Subcutaneous abdominal adipose tissue (tissue), 5 donors: Measurements from ENCODE around the gene KRTAP4-4.

Experiments used
- H3K27ac ChIP-seq: one replicate; pipeline ENCODE4 v1.7.0; 2013; ENCODE audit warnings: low read depth, mild to moderate bottlenecking, inconsistent platforms, low read length, moderate library complexity
- H3K27me3 ChIP-seq, 5 donors: one replicate each; pipeline ENCODE4 v1.7.0; 2013; ENCODE audit warnings: low read length in 5 of 5, inconsistent platforms in 1 of 5; ENCODE audit not compliant: control insufficient read depth in 5 of 5, insufficient read depth in 4 of 5
- H3K36me3 ChIP-seq, 5 donors: one replicate each; pipeline ENCODE4 v1.7.0; 2013; ENCODE audit warnings: low read length in 5 of 5; ENCODE audit not compliant: control insufficient read depth in 5 of 5, insufficient read depth in 5 of 5
- H3K4me1 ChIP-seq, 5 donors: one replicate each; pipeline ENCODE4 v1.7.0; 2013; ENCODE audit warnings: low read length in 5 of 5, mild to moderate bottlenecking in 3 of 5, moderate library complexity in 1 of 5; ENCODE audit not compliant: control insufficient read depth in 5 of 5, insufficient read depth in 5 of 5
- H3K4me3 ChIP-seq, 5 donors: one replicate each; pipeline ENCODE4 v1.7.0; 2013; ENCODE audit warnings: low read length in 5 of 5, low read depth in 1 of 5
- H3K9ac ChIP-seq, 5 donors: one replicate each; pipeline ENCODE4 v1.7.0; 2013; ENCODE audit warnings: low read length in 5 of 5, mild to moderate bottlenecking in 4 of 5, moderate library complexity in 3 of 5
- H3K9me3 ChIP-seq, 5 donors: one replicate each; pipeline ENCODE4 v1.7.0; 2013; ENCODE audit warnings: low read length in 5 of 5; ENCODE audit not compliant: control insufficient read depth in 5 of 5
- donor health status: healthy.
- donor health status: healthy.
- donor health status: healthy.
- donor health status: healthy.
- donor health status: healthy.

Gene KRTAP4-4

DNA sequence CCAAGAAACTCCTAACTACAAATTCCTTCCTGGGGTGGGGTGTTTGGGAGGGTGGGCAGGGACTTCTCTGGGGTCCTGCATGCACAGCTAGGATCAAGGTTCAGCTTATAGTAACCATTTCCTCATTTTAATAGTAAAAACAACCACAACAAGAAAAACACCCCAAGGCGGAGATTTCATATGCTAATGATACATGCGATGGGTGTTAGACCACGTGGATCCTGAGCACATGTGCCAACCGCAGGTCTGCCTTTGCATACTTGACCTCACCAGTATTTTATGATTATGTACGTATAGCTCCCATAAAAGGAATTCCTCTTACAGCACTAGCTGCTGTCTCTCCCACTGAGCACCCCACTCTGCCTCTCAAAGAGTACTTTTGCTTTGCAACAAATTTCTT, 44.3 kb downstream of the KRTAP4-4 start:
- Histone ChIP-seq H3K4me1 (peaks cover 0 to 4% (median 0%) of the 10 kb centered on the region in 5 donors), H3K27me3 (peaks cover 0 to 3% (median 0%) of the 10 kb centered on the region in 5 donors), H3K36me3 (no peaks in the 10 kb centered on the region), H3K4me3 (no peak overlapping the region), H3K9ac (no peak overlapping the region), H3K27ac (no peak overlapping the region), H3K9me3 (peaks cover 0 to 2% (median 0%) of the 10 kb centered on the region in 5 donors)

GRCh38 chr17:41111151-41111885, 49.2 kb downstream of the KRTAP4-4 start:
- Histone ChIP-seq H3K9ac (no peak overlapping the region), H3K4me1 (no peaks in the 10 kb centered on the region)

More at GRCh38 chr17:41111151-41111885, 49.2 kb downstream of the KRTAP4-4 start:
- H3K9me3 ChIP-seq: peaks cover 0 to 2% (median 0%) of the 10 kb centered on the region in 5 donors
- H3K27ac ChIP-seq: no peak overlapping the region
- H3K27me3 ChIP-seq: peaks cover 0 to 3% (median 2%) of the 10 kb centered on the region in 5 donors
- H3K36me3 ChIP-seq: no peaks in the 10 kb centered on the region
- no peak overlapping the region for H3K4me3 ChIP-seq
